Stimulated activated CD4-positive, alpha-beta T cell treated with anti-CD3 and anti-CD28 coated beads, Interleukin-4, amount 100 ng/mL, for 4 hours (primary cell): Measurements from ENCODE around the gene TUBA1B.
"Not testable (repeated sequence)": the region's sequence is repeated elsewhere in the genome, so short reads cannot be mapped to it uniquely, and the experiment has no call there.

Experiments
- DNase-seq, 2 experiments: peaks; one replicate each; pipeline ENCODE4 v3.0.0-alpha.2; 2020

TUBA1B gene

GRCh38 chr12:49131051-49131893 lies at the start of gene TUBA1B:
Gene TUBA1B (minus strand): TSS chr12:49131395. CDS start chr12:49131300, 95 bp downstream.
- peak; percentile 88 to 92 for DNase-seq

GRCh38 chr12:49174218-49174617 lies 43.0 kb upstream of the TUBA1B start:
- DNase-seq, result no peak

- DNase-seq, result no peak
Observed at GRCh38 chr12:49170924-49171323, 39.7 kb upstream of the TUBA1B start.

GRCh38 chr12:49165114-49165513 lies 33.9 kb upstream of the TUBA1B start:
- no peak for DNase-seq

- not testable (repeated sequence) for DNase-seq
Observed at GRCh38 chr12:49161901-49162300, 30.7 kb upstream of the TUBA1B start.

- no peak for DNase-seq
Observed at GRCh38 chr12:49161092-49161795, 30.0 kb upstream of the TUBA1B start.

GRCh38 chr12:49160399-49160798 lies 29.2 kb upstream of the TUBA1B start:
- DNase-seq, result no peak

- DNase-seq, result no peak
Observed at GRCh38 chr12:49154221-49154620, 23.0 kb upstream of the TUBA1B start.

GRCh38 chr12:49147384-49147783 lies 16.2 kb upstream of the TUBA1B start:
- no peak for DNase-seq

- no peak for DNase-seq
Observed at GRCh38 chr12:49146406-49146805, 15.2 kb upstream of the TUBA1B start.

- DNase-seq, result no peak
Observed at GRCh38 chr12:49144384-49144783, 13.2 kb upstream of the TUBA1B start.

GRCh38 chr12:49138999-49139398 lies 7.8 kb upstream of the TUBA1B start:
- no peak for DNase-seq

- DNase-seq, result no peak
Observed at GRCh38 chr12:49138587-49138986, 7.4 kb upstream of the TUBA1B start.

- no peak for DNase-seq
Observed at GRCh38 chr12:49137476-49137875, 6.3 kb upstream of the TUBA1B start.

- not testable (repeated sequence) for DNase-seq
Observed at GRCh38 chr12:49136997-49137396, 5.8 kb upstream of the TUBA1B start.

- DNase-seq, result no peak
Observed at GRCh38 chr12:49133590-49133989, 2.4 kb upstream of the TUBA1B start.

- no peak for DNase-seq
Observed at GRCh38 chr12:49133014-49133413, 1.8 kb upstream of the TUBA1B start.

- no peak for DNase-seq
Observed at GRCh38 chr12:49131894-49132461, 783 bp upstream of the TUBA1B start.

- DNase-seq, result peak; percentile 91 to 94
Observed at GRCh38 chr12:49130151-49131050, 794 bp downstream of the TUBA1B start.

- DNase-seq, result peak in 1 of 2 experiments; percentile 10
Observed at GRCh38 chr12:49129332-49130150, 1.7 kb downstream of the TUBA1B start.

GRCh38 chr12:49127971-49128370 lies 3.2 kb downstream of the TUBA1B start:
- not testable (repeated sequence) for DNase-seq
